ENCODE results near the gene C5AR1.

C5AR1 gene

GRCh38 chr19:47371261-47371660 lies 61.6 kb downstream of the C5AR1 start:
- DNase-seq = no peak
